Stimulated activated naive CD8-positive, alpha-beta T cell treated with anti-CD3 and anti-CD28 coated beads, Interleukin-15, Interleukin-2, amounts not matched to agents 100 ng/mL and 50 ng/mL, for 24 hours (primary cell): ENCODE data around the gene TKTL2.
"Not testable (repeated sequence)": the region's sequence is repeated elsewhere in the genome, so short reads cannot be mapped to it uniquely, and the experiment has no call there.

Experiments
- H3K27ac Mint-ChIP-seq: one replicate; pipeline ENCODE4 v1.8.0; 2021; ENCODE audit warnings: mild to moderate bottlenecking, mixed read lengths
- H3K27me3 Mint-ChIP-seq: one replicate; pipeline ENCODE4 v1.8.0; 2021; ENCODE audit warnings: mixed read lengths
- H3K36me3 Mint-ChIP-seq: one replicate; pipeline ENCODE4 v1.8.0; 2021; ENCODE audit warnings: low read depth, mixed read lengths
- H3K4me1 Mint-ChIP-seq: one replicate; pipeline ENCODE4 v1.8.0; 2021; ENCODE audit warnings: low read depth, mixed read lengths
- H3K4me3 Mint-ChIP-seq: one replicate; pipeline ENCODE4 v1.8.0; 2021; ENCODE audit warnings: mild to moderate bottlenecking, mixed read lengths
- H3K9me3 Mint-ChIP-seq: one replicate; pipeline ENCODE4 v1.8.0; 2021; ENCODE audit warnings: mixed read lengths

Gene TKTL2

GRCh38 chr4:163474027-163474426, 473 bp upstream of the TKTL2 start:
- H3K27ac Mint-ChIP-seq = no peak overlapping the region
- H3K4me3 Mint-ChIP-seq = no peak overlapping the region
- no peaks in the 10 kb centered on the region for H3K36me3 Mint-ChIP-seq
- H3K9me3 Mint-ChIP-seq = no peaks in the 10 kb centered on the region
- peaks cover 16% of the 10 kb centered on the region for H3K27me3 Mint-ChIP-seq
- H3K4me1 Mint-ChIP-seq = no peaks in the 10 kb centered on the region

- no peak overlapping the region for H3K4me3 Mint-ChIP-seq
- H3K27ac Mint-ChIP-seq = no peak overlapping the region
- H3K4me1 Mint-ChIP-seq = no peaks in the 10 kb centered on the region
- peaks cover 19% of the 10 kb centered on the region for H3K27me3 Mint-ChIP-seq
- H3K9me3 Mint-ChIP-seq = no peaks in the 10 kb centered on the region
- H3K36me3 Mint-ChIP-seq = no peaks in the 10 kb centered on the region
These were observed 424 bp downstream of the TKTL2 start for GRCh38 chr4:163473130-163473529.

- H3K27ac Mint-ChIP-seq = no peak overlapping the region
- no peak overlapping the region for H3K4me3 Mint-ChIP-seq
- H3K27me3 Mint-ChIP-seq = peaks cover 17% of the 10 kb centered on the region
- H3K36me3 Mint-ChIP-seq = no peaks in the 10 kb centered on the region
- no peaks in the 10 kb centered on the region for H3K9me3 Mint-ChIP-seq
- no peaks in the 10 kb centered on the region for H3K4me1 Mint-ChIP-seq
These were observed 3.2 kb downstream of the TKTL2 start for GRCh38 chr4:163470391-163470790.

- H3K4me1 Mint-ChIP-seq = no peaks in the 10 kb centered on the region
- H3K27ac Mint-ChIP-seq = no peak overlapping the region
- no peaks in the 10 kb centered on the region for H3K9me3 Mint-ChIP-seq
- peaks cover 29% of the 10 kb centered on the region for H3K27me3 Mint-ChIP-seq
- no peaks in the 10 kb centered on the region for H3K36me3 Mint-ChIP-seq
- no peak overlapping the region for H3K4me3 Mint-ChIP-seq
These were observed 6.3 kb downstream of the TKTL2 start for GRCh38 chr4:163467082-163467770.

- Mint-ChIP-seq H3K27ac (no peak overlapping the region), H3K4me3 (no peak overlapping the region), H3K9me3 (no peaks in the 10 kb centered on the region), H3K4me1 (no peaks in the 10 kb centered on the region), H3K27me3 (peaks cover 32% of the 10 kb centered on the region), H3K36me3 (no peaks in the 10 kb centered on the region)
These were observed 11.0 kb downstream of the TKTL2 start for GRCh38 chr4:163462556-163462955.

GRCh38 chr4:163448540-163449203, 24.9 kb downstream of the TKTL2 start:
- Mint-ChIP-seq H3K9me3 (no peaks in the 10 kb centered on the region), H3K27ac (no peak overlapping the region), H3K4me3 (no peak overlapping the region), H3K36me3 (no peaks in the 10 kb centered on the region), H3K4me1 (no peaks in the 10 kb centered on the region), H3K27me3 (peaks cover 7% of the 10 kb centered on the region)

GRCh38 chr4:163447481-163447880, 26.1 kb downstream of the TKTL2 start:
- no peaks in the 10 kb centered on the region for H3K4me1 Mint-ChIP-seq
- no peaks in the 10 kb centered on the region for H3K9me3 Mint-ChIP-seq
- H3K4me3 Mint-ChIP-seq = no peak overlapping the region
- H3K27me3 Mint-ChIP-seq = peaks cover 14% of the 10 kb centered on the region
- no peaks in the 10 kb centered on the region for H3K36me3 Mint-ChIP-seq
- H3K27ac Mint-ChIP-seq = no peak overlapping the region

GRCh38 chr4:163447023-163447422, 26.5 kb downstream of the TKTL2 start:
- H3K36me3 Mint-ChIP-seq, H3K9me3 Mint-ChIP-seq, H3K4me1 Mint-ChIP-seq, H3K4me3 Mint-ChIP-seq, H3K27ac Mint-ChIP-seq: not testable (repeated sequence)
- peaks cover 16% of the 10 kb centered on the region for H3K27me3 Mint-ChIP-seq

- H3K36me3 Mint-ChIP-seq = no peaks in the 10 kb centered on the region
- no peaks in the 10 kb centered on the region for H3K4me1 Mint-ChIP-seq
- no peaks in the 10 kb centered on the region for H3K9me3 Mint-ChIP-seq
- H3K27me3 Mint-ChIP-seq = peaks cover 20% of the 10 kb centered on the region
- no peak overlapping the region for H3K27ac Mint-ChIP-seq
- no peak overlapping the region for H3K4me3 Mint-ChIP-seq
These were observed 33.5 kb downstream of the TKTL2 start for GRCh38 chr4:163440040-163440439.
